ENCODE results near the gene ZNF277.

The ZNF277 gene, protein sequence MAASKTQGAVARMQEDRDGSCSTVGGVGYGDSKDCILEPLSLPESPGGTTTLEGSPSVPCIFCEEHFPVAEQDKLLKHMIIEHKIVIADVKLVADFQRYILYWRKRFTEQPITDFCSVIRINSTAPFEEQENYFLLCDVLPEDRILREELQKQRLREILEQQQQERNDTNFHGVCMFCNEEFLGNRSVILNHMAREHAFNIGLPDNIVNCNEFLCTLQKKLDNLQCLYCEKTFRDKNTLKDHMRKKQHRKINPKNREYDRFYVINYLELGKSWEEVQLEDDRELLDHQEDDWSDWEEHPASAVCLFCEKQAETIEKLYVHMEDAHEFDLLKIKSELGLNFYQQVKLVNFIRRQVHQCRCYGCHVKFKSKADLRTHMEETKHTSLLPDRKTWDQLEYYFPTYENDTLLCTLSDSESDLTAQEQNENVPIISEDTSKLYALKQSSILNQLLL

DNA sequence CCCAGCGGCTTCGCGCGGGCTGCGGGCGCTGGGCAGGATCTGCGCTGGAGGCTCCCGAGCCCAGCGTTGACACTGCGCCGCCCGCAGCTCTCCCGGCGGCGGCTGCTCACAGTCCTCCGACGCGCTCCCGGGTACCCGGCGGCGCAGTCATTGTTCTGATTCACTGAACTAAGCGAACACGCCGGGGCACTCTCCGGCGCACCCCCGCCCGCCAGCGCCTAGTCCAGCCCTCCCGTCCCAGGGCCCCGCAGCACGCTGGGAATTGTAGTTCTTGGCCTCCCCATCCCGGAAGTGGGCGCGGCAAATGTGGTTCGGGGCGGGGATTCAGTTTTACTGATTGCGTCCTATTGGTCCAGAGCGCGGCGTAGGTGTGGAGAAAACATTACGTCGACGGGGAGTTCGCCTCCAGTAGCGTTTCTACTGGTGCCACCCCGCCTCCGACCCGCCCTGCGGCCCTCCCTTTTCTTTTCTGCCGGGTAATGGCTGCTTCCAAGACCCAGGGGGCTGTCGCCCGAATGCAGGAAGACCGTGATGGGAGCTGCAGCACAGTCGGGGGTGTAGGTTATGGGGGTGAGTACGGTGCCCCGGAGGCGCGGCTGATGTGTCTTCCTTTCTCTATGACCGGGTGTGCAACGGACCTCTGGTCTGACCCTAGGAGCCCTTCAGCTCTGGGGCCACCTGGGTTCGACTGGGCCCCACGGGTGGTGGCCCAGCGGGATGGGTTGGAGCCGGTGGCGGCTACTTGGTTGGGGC lies at the start of gene ZNF277, which contains the start of gene DOCK4:
ZNF277 (plus strand) TSS at position 458 of the 753 bp plus-strand sequence; CDS start at position 480, 22 bp downstream.
DOCK4 (minus strand) TSS at position 162 of the 753 bp plus-strand sequence. CDS start 261 bp downstream, outside the sequence.
- peak; percentile 97 for DNase-seq

DNA sequence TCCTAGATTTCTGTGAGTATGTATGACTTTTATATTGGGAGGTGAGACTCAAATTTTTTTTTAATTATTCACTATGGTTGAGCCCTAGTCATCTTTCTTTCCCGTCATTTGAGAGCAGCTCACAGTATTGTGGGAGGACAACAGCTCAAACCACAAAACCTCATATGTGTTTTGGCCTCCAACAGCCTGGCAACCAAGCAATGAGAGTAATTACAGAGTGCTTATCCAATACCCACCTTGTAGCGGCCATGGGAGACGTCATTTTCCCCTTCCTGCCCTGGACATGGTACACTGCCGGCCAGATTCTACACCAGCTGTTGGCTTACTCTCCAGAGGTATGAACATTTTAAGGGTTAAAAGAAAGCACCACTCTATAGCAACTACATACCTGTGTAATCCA lies 49.4 kb upstream of the ZNF277 start:
- DNase-seq, result peak; percentile 82

DNA sequence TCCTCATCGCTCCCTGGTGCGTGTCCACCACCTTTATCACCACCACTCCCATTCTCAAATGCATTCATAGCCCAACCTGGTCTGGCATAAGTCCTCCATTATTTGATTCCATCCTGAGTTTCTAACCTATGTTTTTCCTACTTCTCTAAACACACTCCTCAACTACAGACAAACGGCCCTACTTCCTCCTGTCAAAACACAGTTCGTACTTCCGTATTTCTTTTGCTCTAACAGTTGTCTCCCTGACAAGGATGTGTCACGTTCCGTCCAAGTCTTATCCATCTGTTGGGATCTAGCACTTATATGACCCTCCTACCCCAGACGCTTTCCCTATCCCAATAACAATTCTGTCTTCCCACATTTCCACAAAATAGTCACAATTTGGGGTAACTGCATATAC lies 47.1 kb upstream of the ZNF277 start:
- DNase-seq, result peak; percentile 47

DNA sequence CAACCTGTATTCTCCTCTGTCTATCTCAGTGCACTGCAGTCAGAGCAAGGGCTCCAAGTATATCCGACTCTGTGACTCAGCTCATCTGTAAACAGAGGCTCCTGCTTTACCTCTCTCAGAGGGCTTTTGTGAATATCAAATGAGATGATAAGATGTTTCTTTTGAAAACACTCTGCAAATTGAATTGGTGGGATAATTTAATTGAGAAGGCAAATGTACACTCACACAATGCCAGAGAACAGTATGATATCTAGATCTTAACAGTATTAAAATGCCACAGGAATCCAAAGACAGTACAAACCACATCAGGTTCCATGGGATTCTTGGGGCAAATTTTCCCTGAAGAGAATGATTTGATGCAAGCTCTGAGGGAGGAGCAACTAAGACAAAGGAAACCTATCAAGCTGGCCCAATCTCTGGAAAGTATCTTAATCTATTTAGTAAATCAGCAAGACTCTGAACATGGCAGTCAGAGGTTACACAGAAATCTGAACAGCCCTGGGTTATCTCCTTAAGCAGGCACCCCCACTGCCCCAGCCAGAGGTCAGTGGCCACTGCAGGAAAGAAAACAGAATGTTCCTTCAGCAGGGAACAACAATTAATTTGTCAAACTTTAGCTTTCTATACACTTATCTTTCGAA lies 46.2 kb upstream of the ZNF277 start:
- peak; percentile 3 for DNase-seq

DNA sequence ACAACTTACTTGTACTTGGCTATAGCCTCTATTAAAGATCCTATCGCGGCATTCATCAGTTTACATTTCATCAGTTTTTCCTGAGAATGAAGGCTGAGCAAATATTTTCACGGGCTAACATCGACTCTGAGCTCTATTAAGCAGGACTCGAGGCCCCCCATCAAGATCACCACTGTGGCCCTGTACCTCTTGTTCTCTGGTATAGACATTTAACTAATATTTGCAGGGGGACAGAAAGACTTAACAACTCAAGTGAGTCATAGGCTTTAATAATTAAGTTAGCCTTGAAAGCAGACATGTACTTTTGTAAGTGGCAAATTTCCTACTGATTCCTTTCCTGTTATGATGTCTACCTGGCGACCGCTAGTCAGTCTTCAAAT lies 45.7 kb upstream of the ZNF277 start:
- no peak for DNase-seq

GRCh38 chr7:112161253-112162141 lies 45.0 kb upstream of the ZNF277 start:
- DNase-seq, result no peak

DNA sequence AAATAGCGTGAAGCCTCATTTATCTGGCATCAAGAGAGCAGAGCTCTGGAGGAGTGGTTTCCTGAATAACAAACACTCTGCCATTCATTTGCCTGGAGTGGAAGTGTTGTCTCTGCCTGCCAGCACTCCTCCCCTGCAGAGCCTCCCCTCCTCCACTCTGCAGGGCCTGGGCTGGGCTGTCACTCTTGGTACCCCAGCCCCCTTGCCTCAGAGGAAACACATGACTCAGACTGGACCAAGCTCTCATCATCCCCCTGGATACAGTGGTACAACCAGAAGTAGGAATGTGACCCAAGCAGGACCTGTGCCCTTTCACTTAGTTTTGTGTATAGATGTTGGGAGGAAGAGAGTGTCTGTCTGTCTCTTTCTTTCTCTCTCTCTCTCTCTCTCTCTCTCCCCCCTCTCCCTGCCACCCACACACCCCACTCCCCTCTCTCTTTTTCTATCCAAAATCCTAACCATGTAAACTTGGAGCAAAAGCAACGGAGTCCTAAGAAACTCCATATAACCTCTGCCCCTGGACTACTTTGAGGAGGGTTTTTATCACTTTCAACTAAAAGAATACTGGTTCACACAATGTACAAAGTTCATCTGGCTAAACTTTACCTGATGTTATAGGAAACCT lies 44.2 kb upstream of the ZNF277 start:
- peak; percentile 10 for DNase-seq

DNA sequence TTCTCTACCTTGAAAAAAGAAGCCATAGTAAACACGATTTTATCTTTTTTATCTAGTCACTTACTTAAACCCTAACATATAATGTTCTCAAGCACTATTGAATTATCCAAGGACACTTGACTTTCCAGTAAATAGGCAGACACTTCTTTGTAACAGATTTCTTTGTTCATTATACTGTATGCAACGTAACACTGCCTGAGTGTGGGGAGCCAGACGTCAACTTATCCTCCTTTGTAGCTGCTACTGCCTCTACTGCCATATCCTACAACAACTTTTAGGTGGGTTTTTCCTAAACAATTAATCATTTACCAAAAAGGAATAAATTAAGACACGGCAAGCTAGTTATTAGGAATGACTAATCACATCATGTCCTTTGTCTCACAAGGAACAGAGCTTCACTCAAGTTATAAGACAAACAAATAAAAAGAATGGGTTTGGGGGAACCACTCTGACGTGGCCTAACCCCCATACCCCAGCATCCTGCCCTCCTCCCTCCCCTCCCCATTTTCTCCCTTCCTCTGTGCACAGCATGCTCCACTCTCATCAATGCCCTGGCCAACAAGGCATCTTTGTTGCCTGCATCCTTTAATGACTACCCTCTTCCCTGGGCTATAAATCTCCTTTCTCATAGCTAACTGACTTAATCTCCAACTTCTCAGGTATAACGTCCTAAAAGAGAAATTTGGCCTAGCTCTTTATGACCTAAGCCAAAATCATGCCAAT lies 43.5 kb upstream of the ZNF277 start:
- no peak for DNase-seq

DNA sequence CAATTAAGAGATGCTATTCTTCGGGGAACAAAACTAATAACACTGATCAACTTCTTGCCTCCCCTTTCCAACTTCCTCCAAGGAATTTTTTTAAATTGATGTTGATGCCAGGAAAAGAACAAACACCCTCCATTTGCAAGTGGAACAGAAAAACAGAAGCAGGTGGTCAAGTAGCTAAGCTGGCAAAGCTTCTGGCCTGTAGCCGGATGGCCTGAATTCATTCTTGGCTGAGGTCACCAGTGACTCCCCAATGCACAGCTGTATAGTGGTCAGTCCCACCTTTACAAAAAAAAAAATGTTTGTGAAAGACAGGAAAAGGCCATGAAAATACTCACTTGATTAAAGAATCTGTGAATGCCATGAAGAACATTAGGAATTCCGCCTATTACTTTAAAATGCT lies 39.3 kb upstream of the ZNF277 start:
- DNase-seq, result no peak

DNA sequence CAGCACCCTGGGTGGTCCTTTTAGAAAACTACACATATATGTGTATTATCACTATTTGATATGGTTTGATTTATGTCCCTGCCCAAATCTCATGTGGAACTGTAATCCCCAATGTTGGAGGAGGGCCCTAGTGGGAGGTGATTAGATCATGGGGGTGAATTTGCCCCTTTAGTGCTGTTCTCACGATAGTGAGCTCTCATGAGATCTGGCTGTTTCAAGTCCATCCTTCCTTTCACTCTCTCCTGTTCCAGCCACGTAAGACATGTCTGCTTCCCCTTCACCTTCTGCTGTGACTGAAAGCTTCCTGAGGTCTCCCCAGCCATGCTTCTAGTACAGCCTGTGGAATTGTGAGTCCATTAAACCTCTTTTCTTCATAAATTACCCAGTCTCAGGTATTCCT lies 37.6 kb upstream of the ZNF277 start:
- no peak for DNase-seq

DNA sequence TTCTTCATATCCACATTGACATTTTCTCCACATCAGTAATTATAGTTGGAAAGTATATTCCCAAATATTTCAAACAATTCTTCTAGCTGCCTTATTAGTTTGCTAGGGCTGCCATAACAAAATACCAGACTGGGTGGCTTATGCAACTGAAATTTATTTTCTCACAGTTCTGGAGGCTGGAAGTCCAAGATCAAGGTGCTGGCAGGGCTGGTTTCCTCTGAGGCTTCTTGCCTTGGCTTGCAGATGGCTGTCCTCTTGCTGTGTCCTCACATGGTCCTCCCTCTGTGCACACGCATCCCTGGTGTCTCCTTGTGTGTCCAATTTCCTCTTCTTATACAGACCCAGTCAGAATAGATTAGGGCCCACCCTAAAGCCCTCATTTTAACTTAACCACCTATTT lies 34.8 kb upstream of the ZNF277 start:
- no peak for DNase-seq

GRCh38 chr7:112172870-112173567 lies 33.5 kb upstream of the ZNF277 start:
- no peak for DNase-seq

GRCh38 chr7:112173568-112173905 lies 33.0 kb upstream of the ZNF277 start:
- no peak for DNase-seq

DNA sequence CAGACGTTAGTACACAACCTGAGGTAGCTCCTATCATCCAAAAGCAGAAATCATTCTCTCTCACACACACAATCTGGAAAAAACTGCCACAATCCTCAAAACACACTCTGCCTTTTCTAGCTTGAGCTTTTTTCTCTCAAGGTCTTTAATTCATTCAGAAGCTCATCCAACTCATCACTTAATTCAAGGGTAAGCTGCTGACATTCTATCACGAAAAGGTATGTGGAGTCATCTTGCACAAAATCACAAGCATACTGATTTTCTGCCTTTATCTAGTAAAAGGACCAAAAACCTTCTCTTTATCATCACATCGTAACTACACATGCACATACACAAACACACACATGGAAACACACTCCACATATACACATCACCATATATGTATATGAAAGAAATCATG lies 32.3 kb upstream of the ZNF277 start:
- no peak for DNase-seq

DNA sequence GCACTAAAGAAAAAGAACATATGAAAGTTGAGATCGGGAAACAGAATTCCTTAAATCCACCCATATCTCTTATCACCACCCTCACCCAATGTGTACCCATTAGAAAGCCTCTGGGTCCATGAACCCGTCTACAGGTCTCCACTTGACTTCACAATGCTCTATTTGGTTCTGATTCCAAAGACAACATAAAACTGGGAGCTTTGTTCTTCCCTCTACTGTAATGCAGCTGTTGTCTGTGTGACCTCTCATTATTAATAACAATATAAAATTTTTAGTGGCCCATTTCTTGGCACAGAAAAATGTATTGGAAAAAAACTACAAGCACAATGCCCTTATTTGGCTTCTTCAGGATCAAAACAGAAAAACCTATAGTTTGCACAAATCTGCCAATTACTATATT lies 30.3 kb upstream of the ZNF277 start:
- no peak for DNase-seq

GRCh38 chr7:112176693-112177415 lies 29.6 kb upstream of the ZNF277 start:
- no peak for DNase-seq

DNA sequence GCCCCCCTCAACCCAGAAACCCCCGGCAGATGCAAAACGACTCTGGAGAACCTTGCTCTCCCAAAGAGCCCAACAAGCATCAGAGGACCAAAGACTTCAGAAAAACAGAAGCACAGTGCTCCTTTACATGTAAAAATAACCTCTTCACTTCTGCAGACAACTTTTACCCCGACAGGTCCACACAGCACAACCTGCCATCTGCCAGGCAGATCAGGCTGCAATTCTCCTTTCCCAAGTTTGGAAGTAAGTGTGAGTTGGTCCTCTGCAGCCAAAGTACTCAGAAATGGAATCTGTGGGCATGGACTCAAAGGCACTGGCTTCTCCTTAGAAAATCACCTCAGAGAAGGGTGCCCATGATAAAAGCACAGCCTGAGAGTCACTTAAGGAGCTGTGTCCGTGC lies 26.3 kb upstream of the ZNF277 start:
- DNase-seq, result no peak

GRCh38 chr7:112182749-112183148 lies 23.7 kb upstream of the ZNF277 start:
- DNase-seq, result no peak

DNA sequence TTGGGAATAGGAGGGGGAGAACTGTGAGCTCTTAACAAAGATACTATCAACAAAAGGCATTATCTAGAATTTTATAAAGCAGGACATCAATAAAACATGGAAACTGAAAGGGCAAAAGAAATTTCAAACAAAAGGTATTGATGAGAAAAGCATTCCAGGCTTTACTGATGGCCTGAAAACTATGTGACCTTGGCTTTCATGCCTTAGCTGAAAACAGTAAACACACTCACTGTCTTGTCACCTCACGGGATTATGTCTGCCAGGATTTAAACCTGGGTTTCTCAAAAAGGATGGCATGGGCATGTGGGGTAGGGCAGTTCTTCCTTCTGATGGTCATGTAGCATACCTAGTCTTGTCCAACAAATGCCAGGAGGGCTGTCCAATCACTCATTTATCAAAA lies 23.2 kb upstream of the ZNF277 start:
- no peak for DNase-seq

- DNase-seq, result no peak
These were observed 22.0 kb upstream of the ZNF277 start for GRCh38 chr7:112184455-112184854.

All from OCI-M1 (cell line).